GM19397 (cell line): ENCODE measurements around the gene BRD1.
A peak's percentile ranks its signal among the peaks of the same experiment; 100 is the strongest.
"Not testable (repeated sequence)": the region's sequence is repeated elsewhere in the genome, so short reads cannot be mapped to it uniquely, and the experiment has no call there.

Source experiments
- ATAC-seq: cut with Tn5 transposase; IDR thresholded peaks from one replicate; pipeline ENCODE4 v1.9.1; 2021; ENCODE audit warnings: mild to moderate bottlenecking, moderate library complexity; ENCODE audit not compliant: unreplicated experiment

The BRD1 gene

DNA sequence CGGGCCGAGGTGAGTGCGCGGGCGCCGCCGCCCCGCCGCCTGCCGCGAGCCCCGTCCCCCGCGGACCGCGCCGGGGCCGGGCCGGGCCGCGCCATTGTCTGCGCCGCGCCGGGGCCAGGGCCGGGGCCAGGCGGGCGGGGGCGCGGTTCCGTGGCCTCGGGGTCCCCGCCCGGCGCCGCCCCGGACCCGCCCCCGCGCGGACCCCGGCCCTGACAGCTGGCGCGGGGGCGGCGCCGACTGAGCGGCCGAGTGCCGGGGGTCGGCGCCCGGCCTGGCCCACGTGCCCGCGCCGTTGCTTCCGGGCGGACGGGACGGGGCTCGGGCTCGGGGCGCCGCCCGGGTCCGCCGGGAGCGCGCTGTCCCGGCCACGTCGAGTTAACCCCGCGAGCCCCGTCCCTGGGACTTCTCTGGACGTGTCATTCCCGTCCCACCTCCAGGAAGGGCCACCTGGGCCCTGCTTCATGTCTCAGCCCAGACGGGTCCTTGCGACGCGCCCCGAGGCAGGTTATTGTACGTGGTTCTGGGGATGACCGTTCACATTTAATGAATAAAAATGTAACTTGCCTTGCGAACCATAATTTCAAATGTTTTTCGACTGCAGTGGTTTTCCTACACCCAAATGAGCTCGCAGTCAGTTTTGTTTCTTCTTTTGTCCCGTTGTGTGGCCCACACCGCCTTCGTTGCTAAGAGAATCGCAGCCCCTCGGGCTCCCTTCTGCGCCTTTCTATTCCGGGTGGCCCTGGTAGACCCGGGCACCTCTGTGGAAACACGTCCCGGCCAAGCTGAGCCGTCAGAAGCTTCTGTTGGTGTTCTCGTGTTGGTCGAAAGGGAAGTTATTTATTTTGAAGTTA lies 26.5 kb upstream of the BRD1 start:
- ATAC-seq, result peak; percentile 35

DNA sequence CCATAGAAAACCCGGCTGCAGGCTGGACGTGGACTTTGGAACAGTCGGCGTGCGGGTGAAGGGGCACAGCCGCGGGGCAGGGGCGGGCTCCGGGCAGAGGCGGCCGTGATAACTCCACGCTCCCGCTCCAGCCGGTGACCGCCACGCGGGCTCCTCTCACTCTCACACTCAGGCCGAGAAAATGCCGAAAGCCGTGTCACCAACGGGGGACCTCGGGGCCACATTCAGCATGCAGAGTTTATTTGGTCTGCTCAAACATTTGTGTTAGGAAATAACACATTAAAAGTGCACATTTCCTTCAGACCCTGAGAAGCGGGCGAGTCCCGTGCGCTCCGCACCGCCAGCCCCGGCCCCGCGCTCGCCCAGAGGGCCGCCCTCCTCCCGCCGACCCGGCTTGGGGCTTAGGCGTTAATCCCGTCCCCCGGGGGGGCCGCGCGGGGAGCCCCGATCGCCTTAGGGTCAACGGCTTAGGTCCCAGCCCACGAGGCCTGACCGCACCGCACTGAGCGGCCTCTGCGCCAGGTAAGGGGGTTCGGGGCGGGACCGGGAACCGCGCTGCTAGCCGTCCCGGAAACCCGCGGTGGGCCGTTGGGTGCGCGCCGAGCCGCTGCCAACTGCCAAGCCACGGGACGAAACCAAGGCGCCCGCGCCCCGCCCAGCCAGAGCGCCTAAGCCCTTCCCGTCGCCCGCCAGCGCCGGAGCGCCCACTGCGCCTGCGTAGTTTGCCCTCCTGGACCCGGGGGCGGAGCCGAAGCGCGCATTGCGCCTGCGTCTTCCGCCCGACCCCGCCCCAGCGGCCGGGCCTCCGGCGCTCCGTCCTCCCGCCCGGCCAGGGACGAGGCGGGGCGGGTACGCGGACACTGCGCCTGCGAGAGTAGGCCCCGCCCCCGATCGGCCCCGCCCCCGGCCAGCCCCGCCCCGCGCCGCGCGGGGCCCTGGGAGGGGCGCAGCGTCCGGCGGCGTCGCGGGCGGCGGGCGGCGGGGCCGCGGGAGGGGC lies 25.5 kb upstream of the BRD1 start, which contains the start of gene ZBED4:
TSS of gene ZBED4 (plus strand) at position 947 of the 997 bp plus-strand sequence. CDS start 29,819 bp downstream, outside the sequence.
- ATAC-seq, result peak; percentile 76

- not testable (repeated sequence) for ATAC-seq
These were observed 24.9 kb upstream of the BRD1 start for GRCh38 chr22:49852568-49852897.

DNA sequence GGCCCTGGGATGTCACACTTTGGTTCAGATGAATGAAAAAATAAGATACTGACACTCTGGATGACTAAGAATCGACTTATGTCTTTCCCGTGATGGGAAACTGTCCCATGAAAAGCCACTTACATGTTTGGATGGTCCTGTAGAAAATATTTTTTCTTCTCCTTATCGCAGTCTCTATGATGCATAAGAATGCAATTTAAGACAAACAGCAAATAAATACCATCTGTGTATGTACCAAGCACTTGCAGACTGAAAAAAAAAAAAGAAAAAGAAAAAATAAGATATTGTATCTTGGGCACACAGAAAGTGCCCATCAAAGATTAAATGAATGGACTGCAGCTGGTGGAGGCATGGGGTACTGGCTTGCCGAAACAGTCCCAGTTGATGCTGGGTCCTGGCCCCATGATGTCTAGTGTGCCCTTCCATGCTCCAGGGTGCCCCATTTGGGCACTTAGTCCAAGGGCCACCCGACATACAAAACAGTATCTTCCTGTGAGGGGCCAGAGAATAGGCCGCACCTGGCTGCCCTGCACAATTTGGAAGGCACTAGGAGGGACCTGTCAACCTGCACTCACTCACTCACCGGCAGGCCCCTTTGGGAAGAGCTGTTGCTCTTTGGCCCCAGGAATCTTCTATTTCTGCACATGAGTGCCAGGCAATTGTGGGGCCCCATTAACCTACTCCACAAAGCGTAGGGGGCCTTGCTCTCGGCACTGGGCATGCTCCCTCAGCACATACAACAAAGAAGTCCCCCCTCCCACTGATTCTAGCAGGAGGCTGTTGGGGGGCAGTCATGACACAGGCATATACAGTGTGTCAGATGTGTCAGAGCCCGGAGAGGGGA lies 23.5 kb upstream of the BRD1 start:
- ATAC-seq, result no peak

DNA sequence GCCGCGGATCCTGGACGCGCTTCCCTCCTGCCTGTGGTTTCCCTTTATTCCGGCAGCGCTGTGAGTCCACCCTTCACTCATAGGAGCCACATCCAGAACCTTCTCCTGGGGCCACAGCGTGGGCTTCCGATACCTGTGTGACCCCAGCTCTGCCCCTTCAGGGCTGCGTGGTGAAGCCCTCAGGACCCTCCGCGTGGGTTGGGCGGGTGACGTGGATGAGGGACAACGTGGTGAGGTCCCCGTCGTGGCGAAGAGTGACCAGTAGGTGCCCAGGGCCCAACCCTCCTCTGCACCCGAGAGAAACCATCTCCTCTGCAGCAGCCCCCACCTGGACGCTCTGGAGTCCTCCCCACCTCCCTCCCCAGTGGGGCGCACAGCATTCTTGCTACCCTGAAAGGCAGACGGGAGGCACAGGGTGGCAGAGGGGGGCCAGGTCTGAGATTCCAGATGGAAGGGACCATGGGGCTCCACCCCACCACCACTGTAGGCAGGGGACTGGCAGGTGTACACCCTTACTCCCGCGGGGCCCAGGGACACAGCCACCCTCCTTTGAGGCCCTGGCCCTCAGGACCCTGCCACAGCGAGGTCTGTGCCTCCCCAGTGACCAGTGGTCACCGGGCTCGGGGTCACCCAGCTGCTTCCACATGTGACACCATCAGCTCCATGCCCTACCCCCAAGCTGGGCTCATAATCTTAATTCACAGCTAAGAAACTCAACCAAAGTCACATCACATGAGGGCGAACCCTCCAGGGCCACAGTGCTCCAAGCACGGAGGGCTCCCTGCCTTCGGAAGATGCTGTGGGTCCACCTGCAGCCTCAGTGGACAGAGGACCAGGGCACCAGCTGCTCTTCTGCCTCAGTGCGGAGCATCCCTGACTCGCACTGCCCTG lies 22.6 kb upstream of the BRD1 start:
- no peak for ATAC-seq

- ATAC-seq, result no peak
These were observed 21.7 kb upstream of the BRD1 start for GRCh38 chr22:49849161-49850020.

DNA sequence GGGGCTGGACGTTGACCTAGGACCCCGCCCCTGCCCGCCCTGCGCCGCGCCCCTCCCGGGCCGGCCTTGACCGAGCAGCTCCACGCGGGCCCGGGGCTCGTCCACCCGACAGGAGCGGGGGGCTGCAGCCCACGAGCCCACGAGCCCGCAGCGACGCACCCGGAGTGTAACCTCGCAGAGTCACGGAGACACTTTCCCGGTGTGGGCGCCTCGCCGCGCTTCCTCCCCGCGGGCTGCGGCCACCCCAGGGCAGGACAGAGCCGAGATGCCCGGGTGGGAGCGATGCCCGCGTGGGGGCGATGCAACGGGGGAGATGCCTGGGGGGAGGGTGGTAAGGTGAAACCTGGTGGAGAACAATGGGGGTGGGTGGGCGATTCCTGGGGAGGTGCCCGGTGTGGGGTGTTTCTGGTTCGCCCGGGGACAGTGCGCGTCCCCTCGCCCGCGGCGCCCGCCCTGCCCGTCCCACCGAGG lies 21.1 kb upstream of the BRD1 start:
- ATAC-seq, result no peak

GRCh38 chr22:49847751-49848689 lies 20.3 kb upstream of the BRD1 start:
- ATAC-seq, result no peak

- ATAC-seq, result no peak
These were observed 18.2 kb upstream of the BRD1 start for GRCh38 chr22:49845666-49846459.

DNA sequence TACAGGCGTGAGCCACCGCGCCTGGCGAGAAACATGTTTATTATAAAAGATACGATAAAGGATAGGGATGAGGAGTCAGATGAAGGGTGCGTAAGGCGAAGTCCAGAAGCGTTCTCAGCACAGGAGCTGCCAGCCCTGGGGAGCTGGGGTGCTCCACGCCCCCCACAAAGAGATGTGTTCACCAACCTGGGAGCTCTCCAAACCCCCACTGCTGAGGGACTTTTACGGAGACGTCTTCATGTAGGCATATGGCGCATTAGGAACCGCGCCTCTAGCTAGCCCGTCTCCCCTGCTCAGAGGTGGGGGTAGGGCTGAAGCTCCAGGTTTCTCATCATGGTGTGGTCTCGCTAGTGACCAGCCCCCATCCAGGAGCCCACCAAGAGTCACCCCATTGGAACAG lies 17.6 kb upstream of the BRD1 start:
- no peak for ATAC-seq

DNA sequence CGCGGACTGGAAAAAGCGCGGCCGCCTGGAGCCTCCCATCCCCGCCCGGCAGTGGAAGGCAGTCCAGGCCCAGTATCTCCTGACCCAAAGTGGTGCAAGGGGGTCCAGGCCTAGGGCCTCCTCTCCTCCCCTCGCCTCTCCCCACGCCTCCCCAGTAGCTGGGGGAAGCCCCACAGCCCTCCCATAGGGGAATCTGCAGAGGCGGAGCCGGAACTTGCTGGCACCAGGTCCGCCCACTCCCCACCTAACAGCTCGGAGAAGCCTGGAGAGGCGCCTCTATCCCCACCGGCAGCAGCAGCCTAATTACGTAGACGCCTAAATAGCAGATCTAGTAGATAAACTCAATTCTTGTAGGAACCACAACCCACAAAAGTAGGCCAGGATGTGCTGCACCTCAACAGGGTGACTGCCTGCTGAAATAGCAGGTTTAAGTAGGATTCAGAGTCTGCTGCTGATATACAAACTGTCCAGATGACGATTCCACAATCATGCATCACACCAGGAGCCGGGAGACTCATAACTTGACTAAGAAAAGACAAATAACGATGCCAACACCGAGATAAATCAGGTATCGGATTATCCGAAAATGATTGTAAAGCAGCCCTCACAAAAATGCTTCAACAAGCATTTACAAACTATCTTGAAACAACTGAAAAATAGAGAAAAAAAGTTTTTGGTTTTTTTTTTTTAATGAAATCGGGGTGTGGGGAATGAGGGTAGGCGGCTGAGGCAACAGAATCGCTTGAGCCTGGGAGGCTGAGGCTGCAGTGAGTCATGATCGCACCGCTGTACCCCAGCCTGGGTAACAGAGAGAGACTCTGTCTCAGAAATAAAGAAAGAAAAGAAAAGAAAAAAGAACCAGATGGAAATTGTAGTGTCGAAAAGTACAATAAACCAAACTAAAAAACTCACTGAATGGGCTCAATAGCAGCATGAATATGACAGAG lies 11.4 kb upstream of the BRD1 start:
- no peak for ATAC-seq

- no peak for ATAC-seq
These were observed 5.8 kb upstream of the BRD1 start for GRCh38 chr22:49833340-49834007.

DNA sequence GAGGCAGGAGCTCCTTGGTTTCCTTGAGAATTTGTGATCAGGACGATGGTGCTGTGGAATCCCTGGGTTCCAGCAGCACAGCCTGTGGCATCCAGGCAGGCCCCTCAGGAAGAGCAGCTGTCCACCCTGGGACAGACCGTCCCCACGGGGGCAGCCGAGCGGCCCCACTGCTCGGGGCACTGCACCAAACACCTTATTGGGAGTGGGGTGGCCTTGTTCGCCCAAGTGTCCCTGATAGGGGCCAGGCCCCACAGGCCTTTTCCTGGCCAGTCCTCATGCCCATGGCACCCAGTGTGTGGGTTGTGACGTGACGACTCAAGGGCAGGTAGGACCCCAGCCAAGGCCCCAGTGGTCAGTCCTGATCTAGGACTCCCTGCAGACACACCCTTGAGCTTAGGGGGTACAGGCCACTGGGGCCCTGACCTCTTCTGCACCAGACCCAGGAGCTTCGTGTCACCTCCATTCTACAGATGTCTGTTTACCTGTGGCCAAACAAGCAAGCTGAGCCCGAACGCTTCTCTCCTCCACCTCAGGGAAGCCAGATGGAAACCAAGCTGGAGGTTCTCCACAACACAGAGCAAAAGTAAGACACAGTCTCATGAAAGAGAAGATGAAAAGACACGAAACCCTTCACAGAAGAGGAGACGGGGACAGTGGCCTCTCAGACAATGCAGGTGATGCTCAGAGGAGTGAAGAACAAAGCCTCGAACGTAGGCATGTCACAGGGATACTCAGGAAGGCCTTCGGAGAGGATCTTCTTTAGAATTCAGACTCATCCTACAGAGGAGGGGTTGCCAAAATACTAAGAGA lies 1.6 kb upstream of the BRD1 start:
- ATAC-seq, result no peak

GRCh38 chr22:49828599-49828965 lies 909 bp upstream of the BRD1 start:
- ATAC-seq, result no peak
